Measurements from ENCODE around the gene GBX2.

DNA sequence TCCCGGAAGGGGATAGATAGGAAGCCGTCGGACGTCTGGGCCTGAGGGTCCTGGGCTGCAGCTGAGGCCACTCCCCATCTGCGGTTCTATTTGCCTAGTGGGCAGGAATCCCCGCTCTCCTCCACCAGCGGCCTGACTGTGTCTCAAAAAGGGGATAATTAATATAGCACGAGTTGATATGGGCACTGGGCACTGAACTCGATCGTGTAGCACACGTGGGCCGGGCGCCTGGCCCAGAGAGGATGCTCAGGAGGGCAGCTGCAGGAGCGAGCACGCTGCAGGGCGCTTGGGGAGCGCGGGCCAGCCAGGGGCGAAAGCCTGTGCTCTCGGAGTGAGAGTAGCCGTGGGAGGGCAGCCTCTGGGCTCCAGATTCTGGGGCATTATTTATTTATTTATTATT is 8.8 kb upstream of the GBX2 start:
- TF ChIP-seq POLR2A (IDR thresholded peaks at IDR 0.05; ENCODE audit: low read depth, low read length), result no peak
- TF ChIP-seq POLR2AphosphoS5 (IDR thresholded peaks at IDR 0.05; ENCODE audit: low read depth, low read length), result no peak

Measured in GM12892 (cell line).